WI38 (cell line): ENCODE results near the gene RBM47.
A peak's percentile ranks its signal among the peaks of the same experiment; 100 is the strongest.

Experiments
- H3K4me3 ChIP-seq: 2 replicates; pipeline ENCODE4 v1.5.1; 2011; ENCODE audit warnings: low read depth, mild to moderate bottlenecking, control low read depth, low read length
- CTCF ChIP-seq: IDR thresholded peaks from 2 replicates; pipeline ENCODE4 v1.5.1; 2012; ENCODE audit warnings: low read depth, mild to moderate bottlenecking, control low read depth, low read length

RBM47 gene

GRCh38 chr4:40530961-40531635 is 98.6 kb downstream of the RBM47 start:
- TF ChIP-seq CTCF = no peak
- H3K4me3 ChIP-seq = no peak overlapping the region

GRCh38 chr4:40526741-40527140 is 102.9 kb downstream of the RBM47 start:
- no peak overlapping the region for H3K4me3 ChIP-seq
- TF ChIP-seq CTCF = no peak

DNA sequence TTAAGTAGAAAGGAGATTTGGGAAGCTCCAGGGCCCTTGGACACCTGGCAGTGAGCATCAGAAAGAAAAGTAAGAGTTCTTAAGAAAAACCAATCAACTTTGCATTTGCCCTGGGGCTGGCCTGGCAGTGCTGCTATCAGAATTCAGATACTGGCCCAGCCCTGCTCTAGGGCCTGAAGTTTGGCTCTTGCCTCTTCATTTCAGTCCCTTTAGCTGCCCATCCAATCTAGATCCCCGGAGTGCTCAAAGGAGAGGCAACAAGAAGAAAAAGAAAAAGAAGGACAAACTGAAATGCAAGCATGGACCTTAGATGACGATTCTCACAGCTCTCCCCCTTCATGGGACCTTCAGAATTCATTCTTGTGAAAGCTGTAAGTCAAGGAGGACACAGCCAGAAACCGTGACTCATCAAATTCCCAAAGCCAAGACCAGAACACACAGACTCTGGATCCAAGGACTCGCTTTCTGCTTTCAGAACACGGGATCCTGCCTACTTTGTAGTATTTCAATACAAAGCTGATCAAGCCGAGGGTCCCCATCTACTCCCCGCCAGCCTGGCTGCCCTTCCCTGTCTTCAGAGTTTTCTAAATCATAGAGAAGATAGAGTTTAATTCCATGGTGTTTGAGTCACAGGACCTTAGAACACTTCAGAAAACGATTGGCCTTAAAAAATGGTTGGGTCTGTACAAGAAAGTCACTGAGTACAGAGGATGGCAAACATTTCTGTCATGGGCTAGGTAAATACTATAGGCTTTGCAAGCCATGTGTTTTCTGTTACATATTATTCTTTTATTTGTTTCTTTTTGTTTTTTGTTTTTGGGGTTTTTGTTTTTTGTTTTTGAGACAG is 103.7 kb downstream of the RBM47 start:
- no peak for TF ChIP-seq CTCF
- 0 out of 2 replicates have a peak overlapping the region, but pooled peaks have one; percentile 12 for H3K4me3 ChIP-seq

DNA sequence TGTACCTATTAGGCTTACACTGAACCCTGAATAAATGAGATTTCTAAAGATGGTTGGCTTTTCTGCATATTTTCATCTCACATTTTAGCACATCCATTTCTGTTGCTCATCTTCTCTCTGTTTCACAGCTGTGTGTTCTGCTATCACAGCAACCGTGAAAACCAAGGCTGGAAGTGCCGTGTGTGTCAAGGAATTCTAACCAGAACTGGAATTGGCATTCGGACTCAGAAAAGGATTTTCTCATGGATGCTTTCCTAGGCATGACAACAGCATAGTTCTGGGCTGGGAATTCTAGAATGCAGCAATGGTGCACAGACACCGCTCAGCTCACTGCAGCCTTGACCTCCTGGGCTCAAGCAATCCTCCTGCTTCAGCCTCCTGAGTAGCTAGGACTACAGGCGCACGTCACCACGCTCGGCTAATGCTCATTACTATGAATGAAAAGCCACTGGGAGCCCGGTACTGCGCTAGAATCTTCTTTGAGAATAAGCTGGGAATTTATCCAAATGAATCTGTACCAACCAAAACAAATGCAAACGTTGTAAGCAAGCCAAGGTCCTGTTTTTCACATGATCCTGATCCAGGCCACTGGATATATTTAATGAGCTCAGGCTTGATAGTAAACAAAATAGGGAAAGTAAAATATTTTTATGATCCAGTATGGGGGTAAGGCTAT is 105.2 kb downstream of the RBM47 start:
- H3K4me3 ChIP-seq = no peak overlapping the region
- TF ChIP-seq CTCF = no peak

- no peak overlapping the region for H3K4me3 ChIP-seq
- no peak for TF ChIP-seq CTCF
Measured at GRCh38 chr4:40523581-40523980, 106.1 kb downstream of the RBM47 start.

DNA sequence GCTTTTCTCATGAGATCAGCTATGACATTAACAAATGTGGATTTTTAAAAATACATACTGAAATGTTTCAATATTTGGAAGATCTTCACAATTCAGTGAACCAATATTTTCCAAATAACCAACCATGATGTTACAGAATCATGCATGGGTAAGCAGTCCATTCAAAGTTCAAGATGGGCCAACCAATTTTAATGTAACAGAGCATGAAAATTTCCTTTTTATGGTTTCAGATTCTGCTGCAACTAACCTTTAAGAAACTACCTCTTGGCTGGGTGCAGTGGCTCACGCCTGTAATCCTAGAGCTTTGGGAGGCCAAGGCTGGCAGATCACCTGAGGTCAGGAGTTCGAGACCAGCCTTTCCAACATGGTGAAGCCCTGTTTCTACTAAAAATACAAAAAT is 107.7 kb downstream of the RBM47 start:
- no peak for TF ChIP-seq CTCF

More for the DNA sequence above, 107.7 kb downstream of the RBM47 start:
- no peak overlapping the region for H3K4me3 ChIP-seq
